CD4-positive, alpha-beta T cell treated with Interferon gamma for 1 hour (primary cell): ENCODE data around the gene ANKK1.

Experiments used
- DNase-seq: peaks from one replicate; pipeline ENCODE4 v3.0.0-alpha.2; 2020

The ANKK1 gene, protein sequence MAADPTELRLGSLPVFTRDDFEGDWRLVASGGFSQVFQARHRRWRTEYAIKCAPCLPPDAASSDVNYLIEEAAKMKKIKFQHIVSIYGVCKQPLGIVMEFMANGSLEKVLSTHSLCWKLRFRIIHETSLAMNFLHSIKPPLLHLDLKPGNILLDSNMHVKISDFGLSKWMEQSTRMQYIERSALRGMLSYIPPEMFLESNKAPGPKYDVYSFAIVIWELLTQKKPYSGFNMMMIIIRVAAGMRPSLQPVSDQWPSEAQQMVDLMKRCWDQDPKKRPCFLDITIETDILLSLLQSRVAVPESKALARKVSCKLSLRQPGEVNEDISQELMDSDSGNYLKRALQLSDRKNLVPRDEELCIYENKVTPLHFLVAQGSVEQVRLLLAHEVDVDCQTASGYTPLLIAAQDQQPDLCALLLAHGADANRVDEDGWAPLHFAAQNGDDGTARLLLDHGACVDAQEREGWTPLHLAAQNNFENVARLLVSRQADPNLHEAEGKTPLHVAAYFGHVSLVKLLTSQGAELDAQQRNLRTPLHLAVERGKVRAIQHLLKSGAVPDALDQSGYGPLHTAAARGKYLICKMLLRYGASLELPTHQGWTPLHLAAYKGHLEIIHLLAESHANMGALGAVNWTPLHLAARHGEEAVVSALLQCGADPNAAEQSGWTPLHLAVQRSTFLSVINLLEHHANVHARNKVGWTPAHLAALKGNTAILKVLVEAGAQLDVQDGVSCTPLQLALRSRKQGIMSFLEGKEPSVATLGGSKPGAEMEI

DNA sequence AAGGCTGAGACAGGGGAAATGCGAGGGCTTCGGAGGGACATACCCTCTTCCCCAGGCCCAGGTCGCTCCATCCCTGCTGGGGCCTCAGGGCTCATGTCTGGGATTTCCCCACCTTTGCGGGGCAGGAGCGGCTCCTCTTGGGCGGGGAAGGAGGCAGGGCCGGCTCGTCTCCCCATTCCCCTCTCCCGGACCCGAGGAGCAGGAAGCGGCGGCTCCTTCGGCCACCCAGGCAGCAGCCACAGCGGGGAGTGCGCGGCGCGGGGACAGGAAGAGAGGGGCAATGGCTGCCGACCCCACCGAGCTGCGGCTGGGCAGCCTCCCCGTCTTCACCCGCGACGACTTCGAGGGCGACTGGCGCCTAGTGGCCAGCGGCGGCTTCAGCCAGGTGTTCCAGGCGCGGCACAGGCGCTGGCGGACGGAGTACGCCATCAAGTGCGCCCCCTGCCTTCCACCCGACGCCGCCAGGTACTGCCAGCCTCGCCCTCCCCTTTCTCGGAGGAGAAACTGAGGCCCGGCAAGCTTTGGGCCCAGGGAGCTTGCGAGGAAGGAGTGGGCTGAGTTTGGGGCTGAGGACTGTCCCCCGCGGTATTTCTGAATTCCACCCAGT is at the start of gene ANKK1:
Gene ANKK1, plus strand, starts transcription at position 175 of the 607 bp plus-strand sequence. Its CDS starts 106 bp downstream, at position 281.
- no peak for DNase-seq

DNA sequence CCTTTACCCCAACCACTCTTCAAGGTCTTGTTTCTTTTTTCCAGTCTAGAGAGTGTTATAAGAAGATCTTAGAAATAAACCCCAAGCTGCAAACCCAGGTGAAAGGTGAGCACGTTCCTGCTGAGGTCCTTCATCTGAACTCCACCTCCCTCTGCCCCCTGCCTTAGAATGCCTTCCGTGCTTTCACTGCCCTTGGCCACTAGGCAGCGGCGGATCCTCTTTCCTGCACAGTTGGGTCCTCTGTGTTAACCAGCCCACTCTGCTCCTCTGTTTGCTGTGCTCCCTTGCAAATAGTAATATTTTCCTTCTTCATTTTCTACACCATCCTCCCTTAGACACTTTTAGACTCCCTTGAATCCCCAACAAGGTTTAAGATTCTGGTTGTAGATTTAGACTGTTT is 48.8 kb upstream of the ANKK1 start:
- no peak for DNase-seq

DNA sequence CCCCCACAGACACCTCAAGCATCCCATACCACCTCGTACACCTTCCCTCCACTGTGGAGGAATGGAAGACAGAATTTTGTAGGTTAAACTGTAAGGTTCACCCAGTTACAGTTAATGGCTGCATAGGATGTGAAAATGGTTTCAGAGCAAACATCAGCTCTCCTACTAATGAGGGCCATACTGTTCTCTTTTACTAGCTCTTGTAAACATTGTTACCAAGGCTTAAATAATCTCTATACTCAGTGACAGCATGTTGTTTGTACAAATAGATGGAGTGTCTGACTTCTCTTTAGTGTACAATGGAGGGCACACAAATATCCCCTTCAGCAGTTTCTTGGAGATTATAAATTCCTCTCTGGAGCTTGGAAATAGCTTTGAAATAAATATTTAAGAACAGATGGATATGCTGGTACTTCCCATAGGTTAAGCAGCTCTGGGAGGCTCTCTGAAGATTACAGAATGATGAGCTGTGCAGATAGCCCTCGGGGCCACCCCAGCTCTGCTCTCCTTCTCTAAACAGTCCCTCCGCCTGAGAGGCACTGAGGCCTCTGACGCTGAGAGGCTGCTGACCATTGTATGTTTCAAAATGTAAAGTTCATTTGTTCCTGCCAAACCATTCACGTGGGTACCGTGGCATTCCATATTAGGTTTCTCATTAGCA is 47.5 kb upstream of the ANKK1 start:
- DNase-seq: no peak

DNA sequence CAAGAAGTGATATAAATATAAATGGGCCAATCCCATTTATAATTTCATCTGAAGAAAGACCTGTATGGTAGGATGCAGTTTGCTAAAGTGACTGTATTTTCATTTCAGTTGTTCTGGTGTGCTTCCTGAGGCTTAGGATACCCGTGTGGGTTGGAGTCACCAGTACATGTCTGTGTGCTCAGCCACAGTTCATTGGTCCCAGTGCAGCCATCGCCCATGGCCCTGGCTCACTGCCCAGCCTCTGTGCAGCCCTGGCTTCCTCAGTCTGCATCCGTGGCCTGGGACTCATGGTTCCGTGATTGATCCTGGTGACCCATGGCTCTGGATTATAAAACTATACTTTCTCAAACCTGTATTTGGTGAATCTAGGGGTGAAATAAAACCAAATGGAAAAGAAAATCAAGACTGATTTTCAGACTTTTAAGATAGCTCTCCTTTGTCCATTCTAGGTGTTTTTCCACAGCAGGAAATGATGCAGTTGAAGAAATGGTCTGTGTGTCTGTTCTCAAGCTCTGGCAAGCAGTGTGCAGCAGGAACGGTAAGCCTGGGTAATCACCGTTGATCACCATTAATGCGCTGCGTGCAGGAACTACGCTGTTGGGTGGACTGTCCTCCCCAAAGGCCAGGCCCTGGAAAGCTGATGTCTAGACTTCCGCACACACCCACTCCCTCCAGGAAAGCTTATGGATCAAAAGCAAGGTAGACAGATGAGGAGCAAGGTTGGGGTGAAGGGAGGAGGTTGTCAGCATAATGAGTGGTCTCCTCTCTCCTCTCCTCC is 46.0 kb upstream of the ANKK1 start:
- no peak for DNase-seq

DNA sequence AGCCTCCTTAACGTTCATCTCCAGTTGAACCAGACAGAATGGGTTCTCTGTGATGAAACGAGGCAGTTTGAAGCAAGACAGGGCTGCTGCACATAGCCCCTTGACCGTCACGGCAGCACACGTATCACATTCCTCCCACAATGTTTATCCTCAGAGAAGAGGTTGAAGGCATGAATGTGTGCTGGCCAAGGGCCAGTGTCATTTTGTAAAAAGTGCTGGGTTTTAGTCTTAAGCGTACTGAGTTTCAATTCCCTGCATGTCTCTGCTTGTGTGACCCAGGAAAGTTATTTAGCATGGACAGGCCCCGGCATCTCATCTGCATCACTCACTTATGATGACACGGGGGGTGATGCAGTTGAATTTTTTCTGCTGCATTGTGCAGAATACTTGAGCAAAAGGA is 41.6 kb upstream of the ANKK1 start:
- no peak for DNase-seq

DNA sequence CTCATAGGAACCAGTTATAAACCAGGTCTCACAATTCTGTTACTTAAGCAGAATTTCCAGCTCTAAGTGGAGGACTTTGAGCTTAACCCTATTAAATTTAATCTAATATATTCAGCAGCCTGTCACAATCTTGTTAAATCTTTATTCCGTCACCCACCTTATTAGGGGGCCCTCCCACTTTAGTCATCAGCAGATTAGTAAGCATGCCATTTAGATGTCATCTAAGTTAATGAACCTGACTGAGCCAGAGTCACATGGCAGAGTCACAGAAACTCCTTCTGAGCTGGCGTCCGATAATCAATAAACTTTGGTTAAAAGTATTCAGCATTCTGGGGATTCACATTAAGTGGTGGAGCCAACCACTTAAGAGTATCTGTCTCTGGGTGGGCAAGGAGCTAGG is 38.1 kb upstream of the ANKK1 start:
- DNase-seq: no peak

DNA sequence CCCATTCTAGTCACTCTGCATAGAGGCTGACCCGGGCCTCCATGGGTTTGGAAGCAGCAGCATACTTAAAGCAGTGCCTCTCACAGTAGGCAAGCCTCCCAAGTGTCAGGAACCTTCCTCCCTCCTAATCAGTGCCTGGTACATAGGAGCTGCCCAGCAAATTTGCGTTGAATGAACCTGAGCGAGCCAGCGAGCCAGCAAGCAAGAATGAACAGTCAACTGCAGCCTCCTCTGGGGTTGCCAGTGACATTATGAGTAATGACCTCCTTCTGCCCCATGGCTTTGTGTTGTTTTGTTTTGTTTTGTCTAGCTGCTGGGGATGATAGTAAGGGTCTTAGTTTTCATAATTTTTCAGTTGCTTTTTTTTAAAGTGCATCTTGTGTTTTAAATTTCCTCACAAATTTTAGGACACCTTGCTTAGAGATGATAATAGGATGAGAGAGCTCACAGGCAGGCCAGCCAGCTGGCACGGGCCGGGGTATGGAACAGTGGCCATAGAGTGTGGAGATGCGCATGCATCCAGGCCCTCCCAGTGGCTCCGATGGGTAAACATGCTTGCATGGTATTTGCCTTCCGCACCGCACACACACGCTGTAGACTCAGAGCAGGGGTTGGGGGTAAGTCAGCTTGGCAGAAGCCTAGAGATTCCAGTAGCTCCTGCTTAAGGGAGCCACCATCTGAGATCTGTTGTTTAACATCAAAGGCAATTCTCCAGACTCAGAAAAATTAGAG is 37.1 kb upstream of the ANKK1 start:
- DNase-seq: no peak

DNA sequence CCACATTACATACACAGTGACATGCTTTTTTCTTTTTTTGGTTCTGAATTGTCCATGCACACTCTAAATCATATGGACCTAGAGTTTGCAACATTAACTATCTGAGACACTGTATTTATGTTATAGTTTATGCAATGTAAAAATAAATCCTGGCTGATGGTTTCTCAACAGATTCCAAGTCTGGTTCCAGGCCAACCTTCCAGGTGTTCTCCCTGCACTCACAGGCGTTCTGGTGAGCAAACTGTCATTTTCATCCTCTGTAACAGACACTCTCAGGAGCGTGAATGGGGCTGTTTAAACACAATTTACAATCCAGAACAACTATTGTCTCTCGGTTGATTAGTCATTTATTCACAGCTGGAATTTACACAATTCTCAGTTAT is 36.5 kb upstream of the ANKK1 start:
- DNase-seq: no peak

DNA sequence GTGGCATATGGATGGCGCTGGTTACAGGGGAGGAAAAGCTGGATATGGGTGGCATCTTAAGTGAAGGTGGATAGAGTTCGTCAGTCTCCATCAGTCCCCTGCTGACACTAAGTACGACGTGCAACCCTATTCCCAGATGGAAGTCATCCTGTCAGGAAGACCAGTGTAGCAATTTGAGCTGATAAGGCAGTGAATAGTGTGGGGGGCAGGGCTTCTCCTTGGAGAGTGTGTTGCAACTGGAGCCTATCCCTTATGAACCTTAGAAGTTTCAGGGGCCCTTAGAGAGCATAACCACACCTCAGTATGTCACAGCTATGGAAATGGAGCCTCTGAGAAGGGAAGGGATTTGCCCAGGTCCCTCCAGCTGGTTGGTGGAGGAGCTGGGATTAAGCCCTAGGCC is 36.1 kb upstream of the ANKK1 start:
- DNase-seq: no peak

DNA sequence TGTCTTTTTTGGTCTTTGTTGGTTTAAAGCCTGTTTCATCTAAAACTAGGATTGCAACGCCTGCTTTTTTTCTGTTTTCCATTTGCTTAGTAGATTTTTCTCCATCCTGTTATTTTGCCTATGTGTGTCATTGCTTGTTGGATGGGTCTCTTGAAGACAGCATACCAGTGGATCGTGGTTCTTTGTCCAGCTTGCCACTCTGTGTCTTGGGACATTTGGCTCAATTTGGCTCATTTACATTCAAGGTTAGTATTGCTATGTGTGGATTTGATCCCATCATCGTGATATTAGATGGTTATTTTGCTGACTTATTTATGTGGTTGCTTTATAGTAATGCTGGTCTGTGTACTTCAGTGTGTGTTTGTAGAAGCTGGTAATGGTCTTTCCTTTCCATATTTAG is 31.4 kb upstream of the ANKK1 start:
- no peak for DNase-seq

DNA sequence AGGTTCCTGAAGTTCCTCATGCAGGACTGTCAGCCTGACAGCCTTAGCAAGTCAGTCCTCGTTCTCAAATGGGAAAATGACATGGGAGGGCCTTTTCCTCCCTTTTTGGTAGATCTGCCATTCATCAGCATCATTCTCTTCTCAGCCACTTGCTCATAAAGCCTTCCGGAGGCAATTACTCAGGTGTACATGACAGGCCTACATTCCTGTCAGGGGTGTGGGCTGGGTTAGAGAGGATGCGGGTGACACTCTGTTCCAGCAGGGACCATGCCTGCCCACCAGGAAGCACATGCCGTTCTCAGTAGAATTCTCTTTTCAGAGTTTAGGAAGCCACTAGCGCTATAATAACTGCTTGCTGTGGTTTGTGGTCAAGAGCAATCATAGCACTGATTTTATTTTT is 24.2 kb upstream of the ANKK1 start:
- DNase-seq: no peak

DNA sequence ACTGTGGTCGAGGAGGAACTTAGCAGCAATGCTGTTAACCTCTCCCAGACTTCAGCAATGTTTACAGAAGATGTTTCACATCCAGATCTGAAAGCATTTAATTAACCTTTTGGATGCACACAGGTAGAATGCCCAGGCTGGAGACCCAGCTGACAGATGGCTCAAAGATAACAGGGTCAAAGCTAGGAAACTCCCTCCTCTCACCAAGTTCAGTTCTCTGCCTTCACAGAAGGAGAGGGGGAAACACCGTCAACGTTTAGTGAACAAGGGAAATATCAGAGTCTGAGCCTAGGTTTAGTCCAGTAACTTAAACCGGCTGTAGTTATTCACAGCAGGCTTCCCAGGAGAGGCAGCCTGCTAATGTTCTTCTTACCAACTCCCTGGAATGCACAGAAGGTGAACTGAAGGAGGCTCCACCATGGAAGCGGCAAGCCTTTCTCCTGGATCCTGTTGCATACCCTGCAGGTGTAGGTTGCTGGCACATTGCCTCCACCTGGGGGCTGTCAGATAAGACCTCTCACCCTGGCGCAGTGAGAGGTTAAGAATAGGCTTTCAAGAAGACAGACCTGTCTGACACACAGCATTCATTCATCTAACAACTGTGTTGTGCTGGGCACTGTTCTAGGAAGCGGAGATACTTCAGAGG is 23.5 kb upstream of the ANKK1 start:
- DNase-seq: no peak

DNA sequence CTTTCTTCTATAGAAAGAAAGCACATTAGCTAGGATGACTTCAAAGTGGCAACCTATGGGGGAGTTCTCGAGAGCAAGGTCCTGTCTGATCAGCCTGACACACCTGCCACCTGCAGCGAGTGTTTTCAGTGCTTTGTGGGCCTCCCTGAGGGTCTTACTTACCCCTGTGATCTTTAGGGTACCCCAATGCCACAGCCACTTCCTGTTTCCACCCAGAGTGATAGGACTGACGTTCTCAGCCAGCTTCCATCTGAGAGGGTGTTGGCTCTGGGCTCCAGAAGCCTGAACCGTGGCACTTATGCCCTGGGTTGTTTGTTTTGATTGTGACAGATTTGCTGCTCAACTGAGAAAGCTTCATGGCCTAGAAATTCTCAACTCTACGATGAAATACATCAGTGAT is 21.7 kb upstream of the ANKK1 start:
- no peak for DNase-seq

DNA sequence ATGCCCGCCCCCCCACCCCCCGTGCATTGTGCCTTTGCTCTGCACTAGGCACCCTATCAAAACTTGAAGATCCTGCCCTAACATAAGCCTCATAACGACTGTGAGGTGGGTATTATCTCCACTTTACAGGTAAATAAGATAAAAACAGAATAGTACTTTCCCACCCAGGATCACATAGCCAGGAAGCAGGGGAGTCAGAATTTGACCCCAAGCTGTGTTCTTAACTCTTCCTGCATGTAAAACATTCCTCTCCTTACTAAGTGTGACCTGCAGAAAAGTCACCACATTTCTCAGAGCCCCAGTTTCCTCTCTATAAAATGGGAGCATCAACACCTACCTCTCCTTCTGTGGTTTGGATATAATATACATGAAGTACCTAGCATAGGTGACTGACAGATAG is 18.2 kb upstream of the ANKK1 start:
- no peak for DNase-seq

DNA sequence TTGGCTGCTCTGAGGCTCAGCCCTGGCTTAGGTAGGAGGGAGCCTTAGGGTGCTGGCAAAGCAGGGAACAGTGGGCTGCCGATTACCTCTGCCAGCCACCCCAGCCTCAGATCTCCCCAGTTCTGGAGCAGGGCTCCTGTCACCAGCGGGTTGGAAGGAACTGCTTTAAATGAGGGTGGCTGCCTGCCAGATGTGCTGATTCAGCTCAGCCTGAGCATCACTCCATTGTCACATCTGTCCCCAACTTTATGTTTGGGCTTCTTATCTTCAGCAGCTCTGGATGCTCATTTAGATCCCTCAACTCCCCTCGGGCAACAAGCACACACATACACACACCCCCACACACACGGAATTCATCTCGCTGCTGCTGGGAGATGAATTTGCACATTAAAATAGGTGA is 16.9 kb upstream of the ANKK1 start:
- no peak for DNase-seq

DNA sequence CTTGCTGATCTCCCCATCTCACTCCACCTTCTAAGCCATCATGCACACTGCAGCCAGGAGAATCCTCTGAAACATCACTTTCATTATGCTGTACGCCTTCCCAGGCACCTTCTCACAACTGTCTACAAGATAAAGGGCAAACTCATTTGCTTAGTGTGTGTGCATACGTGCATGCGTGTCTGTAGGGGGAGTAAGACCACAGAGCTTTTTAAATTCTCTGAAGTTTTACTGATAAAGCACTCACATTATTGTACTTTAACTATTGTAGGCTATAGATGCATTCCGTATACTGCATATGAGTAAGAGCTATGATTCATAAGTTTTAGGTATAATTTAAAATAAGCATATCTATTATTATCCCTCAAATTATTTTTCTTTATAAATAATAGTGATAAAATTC is 15.3 kb upstream of the ANKK1 start:
- DNase-seq: no peak

DNA sequence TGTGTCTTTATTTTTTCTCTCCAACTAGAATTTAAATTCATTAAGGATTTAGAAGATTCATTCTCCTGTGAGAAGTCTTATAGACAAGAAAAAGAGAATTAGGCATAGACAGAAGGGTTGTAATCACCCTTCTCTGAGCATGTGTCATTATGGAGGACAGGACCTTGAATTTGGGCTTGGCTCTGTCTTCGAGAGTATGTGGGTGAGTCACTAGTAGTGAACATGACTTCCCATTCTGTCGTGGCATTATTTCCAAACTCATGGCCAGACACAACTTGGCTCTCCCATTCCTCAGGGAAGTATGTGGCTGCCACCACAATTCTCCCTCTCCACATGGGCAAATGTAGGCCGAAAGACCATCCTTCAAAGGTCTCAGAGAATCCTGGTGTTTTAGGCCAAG is 14.3 kb upstream of the ANKK1 start:
- DNase-seq: no peak

DNA sequence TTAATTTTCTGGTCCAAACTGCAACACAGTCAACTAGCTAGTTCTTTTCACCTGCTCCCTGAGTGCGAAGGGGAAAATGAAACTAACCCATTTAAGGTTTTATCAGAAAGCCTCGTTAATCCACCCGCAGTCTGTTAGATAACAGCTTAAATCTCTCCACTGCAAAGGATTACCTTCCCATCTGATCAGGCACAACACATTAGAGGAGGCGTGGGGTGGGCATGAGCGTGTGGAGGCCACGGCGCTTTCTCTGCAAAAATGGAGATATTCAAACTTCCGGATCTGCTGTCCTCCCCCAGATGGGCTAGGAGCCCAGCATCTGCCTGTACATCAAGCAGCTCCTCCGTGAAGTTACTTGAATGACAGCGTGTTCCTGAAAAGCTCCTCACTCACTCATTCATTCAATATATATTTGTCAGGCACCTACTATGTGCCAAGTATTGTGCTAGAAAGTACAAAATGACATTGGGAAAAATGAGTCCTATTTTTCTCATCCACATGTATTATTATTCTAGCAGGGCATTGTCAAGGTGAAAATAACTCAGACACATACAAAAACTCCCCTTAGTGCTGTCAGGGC is 13.5 kb upstream of the ANKK1 start:
- no peak for DNase-seq

DNA sequence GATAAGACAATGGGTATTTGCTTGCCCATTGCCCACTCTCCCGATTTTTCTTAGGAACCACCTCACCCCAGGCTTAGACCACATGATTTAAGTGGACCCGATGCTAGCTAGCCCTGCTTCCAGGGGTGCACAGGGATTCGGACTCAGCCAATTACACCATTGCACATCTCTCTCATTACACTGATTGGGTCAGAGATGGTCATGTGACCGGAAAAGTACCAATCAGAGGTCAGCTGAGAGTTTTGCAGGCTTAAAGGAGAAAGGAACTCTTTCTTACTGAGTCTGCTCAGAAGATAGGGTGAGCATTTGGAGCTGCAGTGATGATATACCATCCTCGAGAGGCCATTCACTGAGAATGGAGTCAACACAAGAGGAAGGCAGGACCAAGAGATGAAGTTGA is 12.2 kb upstream of the ANKK1 start:
- no peak for DNase-seq

DNA sequence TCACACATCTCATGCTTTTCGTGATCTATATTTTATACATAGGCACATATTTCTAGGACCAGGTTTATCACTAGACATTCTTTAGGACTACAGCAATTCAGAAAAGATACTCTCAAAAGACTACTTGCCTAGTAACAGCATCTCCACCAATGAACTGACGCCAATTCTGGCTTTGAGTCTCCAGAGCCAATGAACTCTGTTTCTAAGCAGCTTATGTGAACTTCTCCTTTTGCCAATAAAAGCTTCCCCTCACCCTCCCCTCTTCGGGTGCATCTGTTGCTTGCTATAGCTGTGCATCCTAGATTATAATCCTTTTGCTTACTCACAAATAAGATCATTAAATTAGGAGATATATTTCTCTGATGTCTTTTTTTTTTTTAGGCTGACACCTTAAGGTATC is 11.4 kb upstream of the ANKK1 start:
- DNase-seq: peak; percentile 31
